HS-27A (cell line): ENCODE data around the gene HLA-DQA2.
"Not testable (repeated sequence)": the region's sequence is repeated elsewhere in the genome, so short reads cannot be mapped to it uniquely, and the experiment has no call there.

ENCODE experiments used
- DNase-seq: peaks from one replicate; pipeline ENCODE4 v3.0.0-alpha.2; 2012; ENCODE audit warnings: low read depth, missing footprints

Gene HLA-DQA2

DNA sequence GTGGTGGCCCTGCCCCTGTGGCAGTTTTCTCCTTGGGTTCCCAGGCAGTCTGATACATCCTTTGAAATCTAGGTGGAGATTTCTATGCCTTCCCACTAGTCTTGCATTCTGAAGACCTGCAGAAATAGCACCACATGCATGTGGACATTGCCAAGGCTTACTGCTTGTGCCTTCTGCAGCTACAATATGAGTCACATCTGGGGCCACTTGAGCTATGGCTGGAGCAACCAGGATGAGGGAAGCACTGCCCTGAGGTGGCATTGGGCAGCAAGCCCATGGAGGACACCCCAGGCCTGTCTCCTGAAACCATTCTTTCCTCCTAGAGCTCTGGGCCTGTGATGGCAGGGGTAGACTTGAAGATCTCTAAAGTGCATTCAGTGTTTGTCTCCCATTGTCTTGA is 37.8 kb downstream of the HLA-DQA2 start:
- no peak for DNase-seq

DNA sequence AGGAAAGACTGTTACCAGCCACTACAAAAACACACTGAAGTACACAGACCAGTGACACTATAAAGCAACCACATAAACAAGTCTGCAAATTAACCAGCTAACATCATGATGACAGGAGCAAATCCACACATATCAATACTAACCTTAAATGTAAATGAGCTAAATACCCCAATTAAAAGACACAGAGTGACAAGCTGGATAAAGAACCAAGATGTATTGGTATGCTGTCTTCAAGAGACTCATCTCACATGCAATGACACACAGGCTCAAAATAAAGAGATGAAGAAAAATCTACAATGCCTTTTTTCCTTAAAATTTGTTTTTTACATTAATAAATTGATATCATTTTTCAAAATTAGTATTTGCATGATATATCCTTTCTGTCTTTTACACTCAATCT is 41.7 kb downstream of the HLA-DQA2 start:
- not testable (repeated sequence) for DNase-seq

DNA sequence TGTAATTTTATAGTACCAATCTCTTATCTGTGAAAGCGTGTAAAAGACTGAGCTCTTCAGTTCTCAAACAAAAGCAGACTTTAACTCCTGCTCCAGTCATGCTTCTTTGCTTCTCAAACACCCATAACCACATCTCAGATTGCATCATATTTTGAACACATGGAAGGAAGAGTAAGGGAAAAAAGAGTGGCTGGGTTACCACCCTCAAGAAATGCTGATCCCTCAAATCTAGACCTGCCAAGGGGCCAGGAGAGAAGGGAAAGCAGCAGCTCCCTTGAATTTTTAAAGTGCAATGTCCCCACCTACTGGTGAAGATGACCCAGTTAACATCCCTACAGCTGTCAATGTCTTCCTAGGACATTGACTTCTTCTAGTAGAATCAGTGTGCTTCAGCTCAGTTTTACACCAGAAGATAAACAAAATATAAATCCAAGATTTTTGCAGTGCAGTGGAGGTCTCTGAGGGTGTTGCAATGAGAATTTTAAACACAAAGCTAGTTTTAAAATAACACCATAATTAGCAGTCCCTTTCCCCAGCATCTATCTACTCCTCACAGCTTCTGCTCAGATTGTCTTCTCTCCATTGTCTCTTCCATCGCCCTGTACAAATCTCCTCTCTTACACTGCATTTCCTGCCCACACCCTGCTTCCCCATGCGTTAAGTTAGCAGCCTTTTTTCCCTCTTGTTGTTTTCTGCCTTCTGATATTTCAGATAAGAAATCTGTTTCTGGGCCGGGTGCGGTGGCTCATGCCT is 44.8 kb downstream of the HLA-DQA2 start:
- no peak for DNase-seq

DNA sequence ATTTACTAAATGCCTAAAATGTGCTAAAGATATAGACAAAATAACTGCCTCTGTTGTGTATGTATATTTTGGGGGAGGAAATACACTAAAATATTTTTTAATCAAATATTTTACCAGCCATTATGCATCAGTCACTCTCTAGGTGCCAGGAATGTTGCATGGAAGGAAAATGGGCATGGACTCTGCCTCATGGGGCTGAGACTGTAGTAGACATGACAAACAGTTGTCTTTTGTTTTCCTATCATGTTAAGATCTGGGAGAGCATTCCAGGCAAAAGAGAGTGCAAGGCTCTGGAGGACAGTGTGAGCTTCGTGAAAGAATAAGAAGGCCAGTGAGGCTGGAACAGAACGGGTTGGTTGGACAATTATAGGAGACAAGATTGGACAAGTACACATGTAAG is 49.1 kb downstream of the HLA-DQA2 start:
- no peak for DNase-seq

DNA sequence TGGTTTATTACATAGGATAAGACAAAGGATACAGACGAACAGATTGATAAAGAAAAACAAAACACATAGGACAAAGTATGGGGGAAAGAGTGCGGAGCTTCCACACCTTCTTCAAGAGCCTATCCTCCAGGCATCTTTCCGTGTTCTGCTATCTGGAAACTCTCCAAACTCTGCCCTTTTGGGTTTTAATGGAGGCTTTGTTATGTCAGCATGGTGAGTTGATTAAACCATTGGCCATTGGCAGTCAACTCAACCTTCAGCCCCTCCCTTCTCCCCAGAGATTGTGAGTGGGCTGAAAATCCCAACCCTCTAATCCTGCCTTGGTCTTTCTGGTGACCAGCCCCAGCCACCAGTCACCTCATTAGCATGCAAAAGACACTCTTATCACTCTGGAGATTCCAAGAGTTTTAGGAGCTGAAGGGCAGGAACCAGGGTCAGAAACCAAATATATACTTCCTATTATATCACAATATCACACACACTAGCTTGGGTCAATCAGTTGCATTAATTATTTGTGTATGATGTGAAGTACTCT is 51.8 kb downstream of the HLA-DQA2 start:
- no peak for DNase-seq

DNA sequence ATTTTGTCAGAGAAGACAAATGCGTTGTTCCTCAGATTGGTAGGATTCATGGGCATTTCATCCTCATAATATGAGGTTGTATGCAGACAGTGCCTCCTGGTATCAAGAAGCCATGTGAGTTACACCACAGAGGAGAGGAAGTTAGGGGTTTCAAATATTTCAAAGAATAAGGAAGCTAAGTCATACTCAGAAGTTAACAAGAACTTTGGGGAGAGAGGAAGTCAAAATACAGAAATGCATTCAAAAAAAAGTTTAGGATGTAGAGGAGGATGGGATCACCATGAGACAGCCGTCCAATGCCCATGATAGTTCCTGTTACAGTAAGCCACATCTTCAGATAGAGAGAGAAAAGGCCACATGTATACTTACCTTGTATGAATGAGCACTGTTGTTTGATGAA is 53.3 kb downstream of the HLA-DQA2 start:
- no peak for DNase-seq
